HepG2 (cell line): ENCODE measurements around the gene PTPRU. TPM values are rescaled to one million over a fixed set of nuclear protein-coding genes. Genes with fewer than 3 reads are reported as not detected.

Experiments used
- ATAC-seq: fragments of 200-7000 bp; cut with Tn5 transposase; 3 replicates; pipeline ENCODE4 v1.9.1; 2020; ENCODE audit warnings: mild to moderate bottlenecking, moderate library complexity
- BruUV-seq: library from RNA; stranded (reverse); fragments of 400-500 nt; replicated peaks from 2 replicates; lab custom pipeline; 2021; lab: Mats Ljungman, UMichigan
- CTCF ChIA-PET: fragments of 300-600 bp; formaldehyde crosslinking; extraction: SDS; loops from one replicate; lab custom pipeline; 2021; ENCODE audit warnings: low total read pairs, inconsistent platforms, low intra/inter-chr PET ratio; lab: Yijun Ruan, JAX
- POLR2A ChIA-PET: fragments of 350-600 bp; sonication (Branson Sonifier 250); formaldehyde crosslinking; loops from one replicate; lab custom pipeline; 2020; ENCODE audit warnings: antibody characterized with exemption, inconsistent platforms; lab: Yijun Ruan, JAX
- DNase-seq: peaks from one replicate; pipeline ENCODE4 v3.0.0-alpha.2; 2015; ENCODE audit warnings: low spot score
- FAIRE-seq: peaks from 3 replicates; lab custom pipeline; 2011; peaks lifted over from hg19 to GRCh38; lab: Jason Lieb, UNC
- H2AFZ ChIP-seq: one replicate; pipeline ENCODE4 v1.6.1; 2011; ENCODE audit warnings: low read length, inconsistent platforms
- H3K27ac ChIP-seq: fragments of 300-600 bp; 3 replicates; pipeline ENCODE4 v1.8.0; 2011; ENCODE audit warnings: mixed run types, mild to moderate bottlenecking, mixed read lengths, low read length, inconsistent platforms; ENCODE audit not compliant: insufficient read depth; ENCODE audit errors: extremely low read length
- H3K27me3 ChIP-seq, 2 experiments: fragments of 200-600 bp in 1 of 2; 2 replicates in 1 of 2; 3 replicates in 1 of 2; pipeline versions ENCODE4 v1.6.0 to v1.8.0; 2011; ENCODE audit warnings: low read length in 2 of 2, mild to moderate bottlenecking in 2 of 2, moderate library complexity in 2 of 2, inconsistent platforms in 1 of 2; ENCODE audit not compliant: insufficient read depth in 2 of 2, control insufficient read depth in 1 of 2
- H3K36me3 ChIP-seq, 2 experiments: fragments of 200-600 bp in 1 of 2; replicated peaks in 1 of 2; 2 replicates in 1 of 2; 3 replicates in 1 of 2; pipeline versions ENCODE4 v1.5.1 to v1.8.0; 2011; ENCODE audit warnings: low read length in 2 of 2, inconsistent platforms in 1 of 2; ENCODE audit not compliant: insufficient read depth in 2 of 2, control insufficient read depth in 1 of 2
- H3K4me1 ChIP-seq: 2 replicates; pipeline ENCODE4 v1.5.1; 2012; ENCODE audit warnings: low read length, inconsistent platforms; ENCODE audit not compliant: insufficient read depth
- H3K4me2 ChIP-seq: 2 replicates; pipeline ENCODE4 v1.6.0; 2011; ENCODE audit warnings: low read depth, low read length, inconsistent platforms
- H3K4me3 ChIP-seq, 3 experiments: fragments of 200-600 bp in 1 of 3; sonication (generic), shearing (Covaris generic) in 1 of 3; replicated peaks in 1 of 3; 2 replicates each; pipeline ENCODE4 v1.5.1; 2011 to 2016; ENCODE audit warnings: low read length in 3 of 3, inconsistent platforms in 2 of 3, low read depth in 2 of 3, mild to moderate bottlenecking in 2 of 3, control low read depth in 1 of 3, mixed read lengths in 1 of 3; ENCODE audit not compliant: insufficient read depth in 1 of 3
- H3K79me2 ChIP-seq: one replicate; pipeline ENCODE4 v1.6.1; 2011; ENCODE audit warnings: low read length, inconsistent platforms; ENCODE audit not compliant: insufficient read depth
- H3K9ac ChIP-seq: 2 replicates; pipeline ENCODE4 v1.6.0; 2011; ENCODE audit warnings: mild to moderate bottlenecking, low read depth, low read length, inconsistent platforms; ENCODE audit not compliant: insufficient read depth
- H3K9me3 ChIP-seq: 2 replicates; pipeline ENCODE4 v1.5.1; 2012; ENCODE audit warnings: mild to moderate bottlenecking, low read length
- H4K20me1 ChIP-seq: 2 replicates; pipeline ENCODE4 v1.6.0; 2011; ENCODE audit warnings: inconsistent platforms, mild to moderate bottlenecking, low read length, moderate library complexity; ENCODE audit not compliant: insufficient read depth
- ETV6 ChIP-seq: sonication (generic); formaldehyde crosslinking; conservative IDR thresholded peaks from 2 replicates; pipeline ENCODE4 v1.4.0; 2020; ENCODE audit warnings: missing genetic modification reagents
- GATAD1 ChIP-seq: IDR thresholded peaks from 2 replicates; pipeline ENCODE4 v1.6.1; 2016; ENCODE audit warnings: missing genetic modification reagents, missing compliant biosample characterization
- RBM22 ChIP-seq: fragments of 200-400 bp; formaldehyde crosslinking; optimal IDR thresholded peaks from 2 replicates; pipeline ENCODE3; 2017; ENCODE audit warnings: mild to moderate bottlenecking, low read length, moderate library complexity
- ZNF124 ChIP-seq: sonication (generic); formaldehyde crosslinking; IDR thresholded peaks from 2 replicates; pipeline ENCODE4 v1.4.0; 2020; ENCODE audit warnings: missing genetic modification reagents
- ZNF652 ChIP-seq: IDR thresholded peaks from 2 replicates; pipeline ENCODE4 v1.6.1; 2016; ENCODE audit warnings: low read depth, borderline replicate concordance
- WGBS: methylation state at CpG from one replicate; pipeline ENCODE4 v1.1.6; 2017; ENCODE audit warnings: low lambda C conversion rate; 5-methylcytosine and 5-hydroxymethylcytosine counted together
- in situ Hi-C: cut with HindIII; loops from 2 replicates; pipeline ENCODE4 v1.10.0; 2017; ENCODE audit warnings: low pct_unique_long_range_greater_than_20kb; ENCODE audit not compliant: extremely low pct_ligation_motif_present
- intact Hi-C: fragments of 100-400 bp; cut with micrococcal nuclease; formaldehyde crosslinking; loops from one replicate; pipeline ENCODE4 v1.10.0; 2022; ENCODE audit not compliant: unreplicated experiment
- polyA plus RNA-seq, 8 experiments: library from polyadenylated mRNA; depleted of rRNA in 3 of 8; stranded (reverse) in 7 of 8; unstranded in 1 of 8; fragments of >200 nt; fragmentation: Illumina TruSeq in 4 of 8; extraction: Trizol in 4 of 8; gene quantifications; 2 replicates each; pipeline versions ENCODE4 v1.2.1 to v1.2.3, GENCODE V29; 2011 to 2016; ENCODE audit warnings: low read depth in 4 of 8, missing spikeins in 1 of 8, mixed read lengths in 1 of 8; ENCODE audit not compliant: insufficient read depth in 1 of 8
- total RNA-seq, 5 experiments: library from RNA; depleted of rRNA; stranded (reverse); fragments of >200 nt; fragmentation: Illumina TruSeq; extraction: Trizol; gene quantifications; 2 replicates each; pipeline ENCODE4 v1.2.3, GENCODE V29; 2016; ENCODE audit warnings: low read depth in 1 of 5
- TF ChIP-seq, protein P1 (sequence below): sonication (generic); formaldehyde crosslinking; IDR thresholded peaks from 2 replicates; pipeline ENCODE4 v1.5.0; 2020; ENCODE audit warnings: mild to moderate bottlenecking, missing genetic modification reagents, moderate library complexity

Gene PTPRU
- total and polyA plus RNA-seq, 2 of the 13 experiments (the other 11 are each of a cell fraction or from before 2014, with no cell fraction given): 21.6 to 22.3 TPM

- ChIA-PET CTCF (no interaction called here), POLR2A (no interaction called here)
- TF ChIP-seq ZNF652 (CRISPR knock-in tag): no peak
- TF ChIP-seq, protein P1, sequence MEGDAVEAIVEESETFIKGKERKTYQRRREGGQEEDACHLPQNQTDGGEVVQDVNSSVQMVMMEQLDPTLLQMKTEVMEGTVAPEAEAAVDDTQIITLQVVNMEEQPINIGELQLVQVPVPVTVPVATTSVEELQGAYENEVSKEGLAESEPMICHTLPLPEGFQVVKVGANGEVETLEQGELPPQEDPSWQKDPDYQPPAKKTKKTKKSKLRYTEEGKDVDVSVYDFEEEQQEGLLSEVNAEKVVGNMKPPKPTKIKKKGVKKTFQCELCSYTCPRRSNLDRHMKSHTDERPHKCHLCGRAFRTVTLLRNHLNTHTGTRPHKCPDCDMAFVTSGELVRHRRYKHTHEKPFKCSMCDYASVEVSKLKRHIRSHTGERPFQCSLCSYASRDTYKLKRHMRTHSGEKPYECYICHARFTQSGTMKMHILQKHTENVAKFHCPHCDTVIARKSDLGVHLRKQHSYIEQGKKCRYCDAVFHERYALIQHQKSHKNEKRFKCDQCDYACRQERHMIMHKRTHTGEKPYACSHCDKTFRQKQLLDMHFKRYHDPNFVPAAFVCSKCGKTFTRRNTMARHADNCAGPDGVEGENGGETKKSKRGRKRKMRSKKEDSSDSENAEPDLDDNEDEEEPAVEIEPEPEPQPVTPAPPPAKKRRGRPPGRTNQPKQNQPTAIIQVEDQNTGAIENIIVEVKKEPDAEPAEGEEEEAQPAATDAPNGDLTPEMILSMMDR (CRISPR knock-in tag): peak; percentile 42
- in situ Hi-C loops: loop anchor here (25.0 kb wide), 2 partner anchors 768 to 1343 kb away; no protein-coding TSS in a partner anchor
- FAIRE-seq: peak; percentile 63
- Histone ChIP-seq H3K79me2 (no peaks in the 10 kb centered on the region), H3K4me2 (no peak overlapping the region), H2AFZ (no peak overlapping the region), H3K4me1 (no peaks in the 10 kb centered on the region), H4K20me1 (no peaks in the 10 kb centered on the region), H3K9me3 (no peaks in the 10 kb centered on the region), H3K27me3 (peaks cover 2 to 31% of the 10 kb centered on the region in 2 experiments; a peak in 4 of 5 replicates), H3K36me3 (no peaks in the 10 kb centered on the region), H3K9ac (no peak overlapping the region), H3K4me3 (no peak overlapping the region), H3K27ac (no peak overlapping the region)
- ATAC-seq: peak; percentile 57
- no TSS peak for BruUV-seq
- intact Hi-C loops: loop anchor here (10.0 kb wide), 1 partner anchor 109 kb away; the partner anchor contains the start of genes MECR and PTPRU
- no peak for DNase-seq
- WGBS: 35% methylated on average over 9 of the region's 10 CpGs
Observed at GRCh38 chr1:29343908-29344307, 107.6 kb downstream of the PTPRU start.

GRCh38 chr1:29344336-29344735, 108.0 kb downstream of the PTPRU start:
- intact Hi-C loops (loop anchor here (10.0 kb wide), 1 partner anchor 110 kb away; the partner anchor contains the start of genes MECR and PTPRU), in situ Hi-C loops (loop anchor here (25.0 kb wide), 2 partner anchors 768 to 1343 kb away; no protein-coding TSS in a partner anchor)
- no peak overlapping the region for H3K4me2 ChIP-seq
- H3K4me1 ChIP-seq: no peaks in the 10 kb centered on the region
- BruUV-seq: no TSS peak
- ChIA-PET CTCF (no interaction called here), POLR2A (no interaction called here)
- H2AFZ ChIP-seq: no peak overlapping the region
- no peaks in the 10 kb centered on the region for H3K36me3 ChIP-seq
- DNase-seq: no peak
- H3K79me2 ChIP-seq: no peaks in the 10 kb centered on the region
- 25% methylated on average over 2 of the region's 9 CpGs for WGBS
- FAIRE-seq: no peak
- TF ChIP-seq GATAD1 (CRISPR knock-in tag) (no peak), ZNF124 (CRISPR knock-in tag) (no peak), RBM22 (no peak), ETV6 (no peak)
- no peaks in the 10 kb centered on the region for H4K20me1 ChIP-seq
- no peak; the same call in 2 of the 3 replicates for ATAC-seq
- no peaks in the 10 kb centered on the region for H3K9me3 ChIP-seq
- peaks cover 2 to 30% of the 10 kb centered on the region in 2 experiments; a peak in 4 of 5 replicates for H3K27me3 ChIP-seq
- H3K4me3 ChIP-seq: no peak overlapping the region
- no peak overlapping the region for H3K9ac ChIP-seq
- H3K27ac ChIP-seq: no peak overlapping the region
